GM13976 (cell line): ENCODE results near the gene LHX3.

Experiments
- DNase-seq: peaks from one replicate; pipeline ENCODE4 v3.0.0; 2012; ENCODE audit warnings: low spot score
- in situ Hi-C: fragments of 300-500 bp; cut with MboI; formaldehyde crosslinking; loops from one replicate; pipeline ENCODE4 v1.12.0; 2022; ENCODE audit warnings: low sequenced_read_pairs, mixed read lengths, inconsistent platforms; ENCODE audit not compliant: unreplicated experiment
- TF ChIP-seq, protein P1 (sequence below): IDR thresholded peaks from 2 replicates; pipeline ENCODE4 v1.5.1; 2012; ENCODE audit warnings: borderline replicate concordance, mild to moderate bottlenecking; ENCODE audit not compliant: insufficient read depth; ENCODE audit errors: extremely low read depth, missing control alignments, control extremely low read depth

LHX3 gene

DNA sequence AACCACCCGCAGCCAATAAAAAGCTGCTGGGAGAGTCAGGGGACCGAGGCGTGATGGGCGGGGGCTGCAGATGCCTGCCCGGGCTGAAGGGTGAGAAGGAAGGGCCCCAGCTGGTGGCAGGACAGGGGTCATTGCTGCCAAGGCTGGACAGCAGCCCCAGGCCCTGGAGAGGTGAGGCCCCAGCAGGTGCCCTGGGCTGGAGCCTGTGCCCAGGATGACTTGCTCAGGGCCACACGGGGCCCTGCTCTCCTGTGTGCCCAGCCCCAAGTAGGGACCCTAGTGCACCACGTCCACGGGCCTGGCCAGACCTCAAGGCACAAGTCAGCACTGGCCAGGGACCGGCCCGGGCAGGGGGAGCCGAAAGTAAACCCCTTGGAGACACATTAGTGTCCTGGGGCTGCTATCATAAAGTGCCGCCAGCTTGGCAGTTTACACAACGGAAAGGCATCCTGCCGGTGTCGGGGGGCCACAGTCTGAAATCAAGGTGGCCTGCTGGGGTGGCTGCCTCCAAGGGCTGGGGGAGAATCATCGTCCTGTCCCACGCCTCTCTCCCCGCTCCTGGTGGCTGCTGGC lies 22.0 kb downstream of the LHX3 start:
- DNase-seq: no peak
- in situ Hi-C loops: no loop called here
- TF ChIP-seq, protein P1, sequence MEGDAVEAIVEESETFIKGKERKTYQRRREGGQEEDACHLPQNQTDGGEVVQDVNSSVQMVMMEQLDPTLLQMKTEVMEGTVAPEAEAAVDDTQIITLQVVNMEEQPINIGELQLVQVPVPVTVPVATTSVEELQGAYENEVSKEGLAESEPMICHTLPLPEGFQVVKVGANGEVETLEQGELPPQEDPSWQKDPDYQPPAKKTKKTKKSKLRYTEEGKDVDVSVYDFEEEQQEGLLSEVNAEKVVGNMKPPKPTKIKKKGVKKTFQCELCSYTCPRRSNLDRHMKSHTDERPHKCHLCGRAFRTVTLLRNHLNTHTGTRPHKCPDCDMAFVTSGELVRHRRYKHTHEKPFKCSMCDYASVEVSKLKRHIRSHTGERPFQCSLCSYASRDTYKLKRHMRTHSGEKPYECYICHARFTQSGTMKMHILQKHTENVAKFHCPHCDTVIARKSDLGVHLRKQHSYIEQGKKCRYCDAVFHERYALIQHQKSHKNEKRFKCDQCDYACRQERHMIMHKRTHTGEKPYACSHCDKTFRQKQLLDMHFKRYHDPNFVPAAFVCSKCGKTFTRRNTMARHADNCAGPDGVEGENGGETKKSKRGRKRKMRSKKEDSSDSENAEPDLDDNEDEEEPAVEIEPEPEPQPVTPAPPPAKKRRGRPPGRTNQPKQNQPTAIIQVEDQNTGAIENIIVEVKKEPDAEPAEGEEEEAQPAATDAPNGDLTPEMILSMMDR: no peak

DNA sequence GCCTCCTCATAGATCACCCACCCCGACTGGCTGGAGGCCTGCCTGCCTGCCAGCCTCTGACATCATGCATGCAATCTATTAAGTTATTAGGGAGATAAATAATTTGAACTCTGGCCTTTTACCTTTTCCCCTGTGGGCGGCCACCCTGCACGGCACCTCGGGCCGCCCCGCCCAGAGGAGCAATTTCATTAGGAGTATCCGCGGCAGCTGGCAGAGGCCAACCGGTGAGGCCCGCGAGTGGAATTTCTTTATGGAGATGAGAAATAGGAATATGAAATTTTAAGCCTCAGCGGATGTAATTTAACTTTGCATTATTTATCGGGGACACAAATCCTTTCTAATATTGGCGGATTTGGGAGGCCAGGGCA lies 22.5 kb downstream of the LHX3 start:
- TF ChIP-seq, protein P1: no peak
- no peak for DNase-seq
- in situ Hi-C loops: no loop called here

DNA sequence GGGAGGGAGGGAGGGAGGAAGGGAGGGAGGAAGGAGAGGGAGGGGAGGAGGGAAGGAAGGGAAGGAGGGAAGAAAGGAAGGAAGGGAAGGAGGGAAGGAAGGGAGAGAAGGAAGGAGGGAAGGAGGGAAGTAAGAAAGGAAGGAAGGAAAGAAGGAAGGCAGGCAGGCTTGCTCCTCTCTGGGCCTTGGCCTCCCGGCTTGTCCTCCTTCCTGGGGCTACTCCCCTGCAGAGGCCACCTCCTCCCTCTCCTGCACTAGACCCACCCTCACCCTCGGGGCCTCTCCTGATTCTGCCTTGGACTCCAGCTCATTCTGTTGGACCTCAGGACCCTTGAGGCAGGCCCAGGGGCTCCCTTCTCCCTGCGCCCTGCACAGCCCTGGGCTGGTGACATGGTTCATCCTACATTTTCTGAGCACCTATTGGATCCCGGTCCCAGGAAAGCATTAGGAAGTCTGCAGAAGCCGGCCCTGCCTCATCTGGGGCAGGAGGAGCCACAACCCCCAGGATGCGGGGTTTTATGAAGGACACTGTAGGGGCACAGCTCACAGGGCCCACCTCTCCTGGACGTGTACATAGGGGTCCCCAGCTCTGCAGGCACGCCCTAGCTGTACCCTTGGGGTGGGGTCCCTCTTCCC lies 23.0 kb downstream of the LHX3 start:
- DNase-seq: no peak
- TF ChIP-seq, protein P1: no peak
- in situ Hi-C loops: no loop called here

DNA sequence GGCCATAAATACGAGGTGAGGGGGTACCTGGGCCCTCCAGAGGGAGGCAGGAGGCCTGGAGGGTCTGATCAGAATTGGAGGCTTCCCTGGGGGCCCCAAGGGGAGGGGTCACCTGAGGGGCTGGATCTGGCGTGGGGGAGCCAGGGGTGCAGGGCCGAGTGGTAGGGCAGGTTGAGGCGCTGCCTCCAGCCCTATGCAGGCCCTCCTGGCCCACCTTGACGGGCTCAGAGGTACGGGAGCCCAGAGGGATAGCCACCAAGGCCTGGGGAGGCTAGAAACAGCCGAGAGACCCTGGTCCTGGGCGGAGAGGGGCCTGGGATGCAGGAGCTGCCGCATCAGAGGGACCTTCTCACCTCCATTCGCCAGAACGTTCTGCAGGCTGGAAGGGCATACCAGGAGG lies 24.3 kb downstream of the LHX3 start:
- no peak for DNase-seq
- TF ChIP-seq, protein P1: no peak

DNA sequence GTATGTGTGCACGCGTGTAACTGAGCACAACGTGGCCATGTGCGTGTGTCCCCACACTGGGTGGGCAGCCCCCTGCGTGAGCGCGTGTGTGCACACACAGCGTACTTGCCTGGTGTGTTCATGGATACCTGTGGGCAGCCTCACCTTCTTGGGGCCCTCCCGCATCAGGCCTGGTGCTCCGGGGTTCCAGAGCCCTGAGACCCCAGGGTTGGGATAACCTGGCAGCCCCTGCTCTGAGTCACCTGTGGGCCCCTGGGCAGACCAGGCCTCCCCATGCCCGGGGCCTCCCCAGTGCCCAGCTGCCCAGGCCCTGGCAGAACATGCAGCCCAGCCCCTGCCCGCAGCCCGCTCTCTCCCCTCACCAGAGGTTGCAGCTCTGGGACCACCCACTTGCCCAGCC lies 25.2 kb downstream of the LHX3 start:
- TF ChIP-seq, protein P1: no peak
- no peak for DNase-seq
- in situ Hi-C loops: loop anchor here (10.0 kb wide), 1 partner anchor 105 kb away; no protein-coding TSS in a partner anchor

More for the DNA sequence above, 24.3 kb downstream of the LHX3 start:
- in situ Hi-C loops: no loop called here

DNA sequence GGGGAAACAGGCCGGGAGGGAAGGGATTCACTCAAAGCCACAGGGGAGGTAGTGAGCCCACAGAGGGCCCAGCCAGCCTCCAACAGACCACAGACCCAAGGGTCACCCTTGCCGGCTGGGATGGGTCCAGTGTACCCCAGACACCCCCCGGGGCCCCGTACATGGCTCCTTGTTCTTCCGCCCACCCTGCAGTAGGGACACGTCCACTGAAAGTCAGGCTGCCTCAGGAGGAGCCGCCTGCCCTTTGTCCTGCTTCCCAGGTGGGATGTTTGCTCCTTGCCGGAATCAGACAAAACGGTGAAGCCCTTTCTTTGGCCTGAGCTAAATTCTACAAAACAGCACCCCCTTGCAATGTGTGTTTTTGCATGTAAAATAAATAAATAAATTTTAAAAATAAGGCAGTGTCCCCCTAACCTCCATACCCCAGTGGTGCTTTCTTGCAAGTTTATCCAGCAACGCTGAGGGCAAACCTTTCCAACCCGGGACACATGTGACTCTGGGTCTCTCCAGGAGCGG lies 25.8 kb downstream of the LHX3 start:
- in situ Hi-C loops: loop anchor here (10.0 kb wide), 1 partner anchor 106 kb away; no protein-coding TSS in a partner anchor
- no peak for DNase-seq
- TF ChIP-seq, protein P1: no peak
